GM12892 (cell line): ENCODE measurements around the gene STAG3.
"Not testable (repeated sequence)": the region's sequence is repeated elsewhere in the genome, so short reads cannot be mapped to it uniquely, and the experiment has no call there.

Experiments
- DNase-seq: peaks from one replicate; pipeline ENCODE4 v3.0.0; 2011; ENCODE audit not compliant: insufficient read length
- FAIRE-seq: peaks from 2 replicates; lab custom pipeline; 2011; peaks lifted over from hg19 to GRCh38; lab: Jason Lieb, UNC
- POLR2A ChIP-seq: IDR thresholded peaks from 2 replicates; pipeline ENCODE4 v1.6.1; 2011; ENCODE audit warnings: low read depth, low read length, control low read depth
- POLR2AphosphoS5 ChIP-seq: IDR thresholded peaks from 2 replicates; pipeline ENCODE4 v1.6.1; 2011; ENCODE audit warnings: low read depth, low read length, control low read depth
- TAF1 ChIP-seq: IDR thresholded peaks from 2 replicates; pipeline ENCODE4 v1.6.1; 2011; ENCODE audit warnings: low read depth, mild to moderate bottlenecking, control low read depth, low read length, borderline replicate concordance

Gene STAG3

GRCh38 chr7:100169147-100169850 is 8.4 kb upstream of the STAG3 start:
- no peak for FAIRE-seq

GRCh38 chr7:100170101-100170897 is 7.4 kb upstream of the STAG3 start:
- FAIRE-seq (no peak), DNase-seq (no peak)
- TF ChIP-seq POLR2AphosphoS5, result no peak
- TF ChIP-seq POLR2A, result no peak
- TF ChIP-seq TAF1, result no peak

More at GRCh38 chr7:100169147-100169850, 8.4 kb upstream of the STAG3 start:
- no peak for TF ChIP-seq POLR2A
- TF ChIP-seq TAF1, result no peak
- DNase-seq, result no peak

GRCh38 chr7:100171087-100171681 is 6.5 kb upstream of the STAG3 start:
- no peak for DNase-seq
- FAIRE-seq, result peak; percentile 58
- TF ChIP-seq POLR2A, result no peak
- no peak for TF ChIP-seq TAF1
- TF ChIP-seq POLR2AphosphoS5, result no peak

- DNase-seq (no peak), FAIRE-seq (no peak)
- TF ChIP-seq POLR2AphosphoS5, result no peak
These were observed 5.9 kb upstream of the STAG3 start for GRCh38 chr7:100171840-100172239.

GRCh38 chr7:100173806-100174495 is 3.8 kb upstream of the STAG3 start:
- TF ChIP-seq POLR2AphosphoS5, result no peak
- no peak for TF ChIP-seq TAF1
- TF ChIP-seq POLR2A, result no peak
- DNase-seq, result no peak
- no peak for FAIRE-seq

- TF ChIP-seq POLR2AphosphoS5 (no peak), POLR2A (no peak), TAF1 (no peak)
- DNase-seq, result no peak
- no peak for FAIRE-seq
These were observed 3.1 kb upstream of the STAG3 start for GRCh38 chr7:100174582-100174981.

GRCh38 chr7:100175296-100175935 is 2.3 kb upstream of the STAG3 start:
- TF ChIP-seq POLR2A (no peak), POLR2AphosphoS5 (no peak), TAF1 (no peak)
- DNase-seq (no peak), FAIRE-seq (no peak)

- TF ChIP-seq TAF1, result no peak
- no peak for TF ChIP-seq POLR2AphosphoS5
- TF ChIP-seq POLR2A, result no peak
- no peak for DNase-seq
- no peak for FAIRE-seq
These were observed 1.3 kb upstream of the STAG3 start for GRCh38 chr7:100176096-100177044.

GRCh38 chr7:100180084-100180483 is 2.4 kb downstream of the STAG3 start:
- not testable (repeated sequence) for DNase-seq, FAIRE-seq

- not testable (repeated sequence) for DNase-seq, FAIRE-seq
These were observed 4.9 kb downstream of the STAG3 start for GRCh38 chr7:100182616-100183015.

- not testable (repeated sequence) for DNase-seq, FAIRE-seq
These were observed 5.4 kb downstream of the STAG3 start for GRCh38 chr7:100183090-100183489.
